IMR-90 (cell line): Measurements from ENCODE around the gene MAP7D1. TPM values are rescaled to one million over a fixed set of nuclear protein-coding genes. Genes with fewer than 3 reads are reported as not detected.

ENCODE experiments used
- ATAC-seq: fragments of 200-7000 bp; cut with Tn5 transposase; 2 replicates; pipeline ENCODE4 v1.9.1; 2020; ENCODE audit warnings: low read depth, mild to moderate bottlenecking, moderate library complexity
- BruUV-seq: library from RNA; stranded (reverse); fragments of 400-500 nt; replicated peaks from 2 replicates; lab custom pipeline; 2021; lab: Mats Ljungman, UMichigan
- CTCF ChIA-PET: fragments of 300-600 bp; formaldehyde crosslinking; extraction: SDS; loops from one replicate; lab custom pipeline; 2021; ENCODE audit warnings: antibody characterized with exemption; lab: Yijun Ruan, JAX
- POLR2A ChIA-PET: fragments of 300-600 bp; sonication (Branson Sonifier 250); formaldehyde crosslinking; loops from one replicate; lab custom pipeline; 2022; ENCODE audit warnings: antibody characterized with exemption; ENCODE audit not compliant: unreplicated experiment; lab: Charles Lee
- DNase-seq: peaks from one replicate; pipeline ENCODE4 v3.0.0; 2013
- H2AFZ ChIP-seq: replicated peaks from 2 replicates; pipeline ENCODE3; 2013; ENCODE audit warnings: low read length, mild to moderate bottlenecking; ENCODE audit not compliant: poor library complexity
- H2AK5ac ChIP-seq: 2 replicates; pipeline ENCODE4 v1.6.1; 2013; ENCODE audit warnings: low read depth, low read length, inconsistent platforms
- H2AK9ac ChIP-seq: replicated peaks from 2 replicates; pipeline ENCODE3; 2013; ENCODE audit warnings: mild to moderate bottlenecking, low read depth, low read length, moderate library complexity; ENCODE audit not compliant: poor library complexity
- H2BK120ac ChIP-seq: 2 replicates; pipeline ENCODE4 v1.6.1; 2013; ENCODE audit warnings: low read depth, low read length, inconsistent platforms
- H2BK15ac ChIP-seq: 3 replicates; pipeline ENCODE4 v1.6.1; 2013; ENCODE audit warnings: low read depth, low read length, inconsistent platforms
- H2BK20ac ChIP-seq: 2 replicates; pipeline ENCODE4 v1.6.1; 2013; ENCODE audit warnings: low read depth, mild to moderate bottlenecking, inconsistent platforms, low read length, moderate library complexity
- H2BK5ac ChIP-seq: 2 replicates; pipeline ENCODE4 v1.6.1; 2013; ENCODE audit warnings: mild to moderate bottlenecking, low read depth, low read length, inconsistent platforms; ENCODE audit not compliant: poor library complexity, severe bottlenecking
- H3K14ac ChIP-seq: replicated peaks from 2 replicates; pipeline ENCODE4 v1.6.1; 2013; ENCODE audit warnings: low read depth, low read length, inconsistent platforms
- H3K18ac ChIP-seq: 2 replicates; pipeline ENCODE4 v1.6.1; 2013; ENCODE audit warnings: low read depth, low read length, control low read depth
- H3K23ac ChIP-seq: 2 replicates; pipeline ENCODE4 v1.6.1; 2013; ENCODE audit warnings: low read depth, low read length, inconsistent platforms
- H3K27ac ChIP-seq: 2 replicates; pipeline ENCODE4 v1.5.1; 2013; ENCODE audit warnings: mild to moderate bottlenecking, control low read depth, low read length; ENCODE audit not compliant: insufficient read depth
- H3K27me3 ChIP-seq: 2 replicates; pipeline ENCODE4 v1.6.1; 2013; ENCODE audit warnings: low read length; ENCODE audit not compliant: control insufficient read depth, insufficient read depth
- H3K36me3 ChIP-seq: 2 replicates; pipeline ENCODE4 v1.6.1; 2013; ENCODE audit warnings: low read length, mixed read lengths; ENCODE audit not compliant: control insufficient read depth, insufficient read depth
- H3K4ac ChIP-seq: 2 replicates; pipeline ENCODE4 v1.6.1; 2013; ENCODE audit warnings: low read depth, low read length, inconsistent platforms
- H3K4me1 ChIP-seq: 2 replicates; pipeline ENCODE4 v1.6.1; 2013; ENCODE audit warnings: low read length, mixed read lengths; ENCODE audit not compliant: control insufficient read depth, insufficient read depth
- H3K4me2 ChIP-seq: 2 replicates; pipeline ENCODE4 v1.6.1; 2013; ENCODE audit warnings: low read depth, mild to moderate bottlenecking, control low read depth, low read length, moderate library complexity
- H3K4me3 ChIP-seq: 2 replicates; pipeline ENCODE4 v1.5.1; 2013; ENCODE audit warnings: low read depth, mild to moderate bottlenecking, control low read depth, low read length, moderate library complexity; ENCODE audit not compliant: insufficient read depth
- H3K56ac ChIP-seq: 2 replicates; pipeline ENCODE4 v1.6.1; 2013; ENCODE audit warnings: low read length, inconsistent platforms; ENCODE audit not compliant: insufficient read depth; ENCODE audit errors: extremely low read depth
- H3K79me1 ChIP-seq, 2 experiments: 2 replicates each; pipeline ENCODE4 v1.6.1; 2013; ENCODE audit warnings: low read length in 2 of 2, inconsistent platforms in 1 of 2, low read depth in 1 of 2
- H3K9ac ChIP-seq: 2 replicates; pipeline ENCODE4 v1.6.1; 2013; ENCODE audit warnings: low read depth, low read length, control low read depth
- H3K9me1 ChIP-seq: 2 replicates; pipeline ENCODE4 v1.6.1; 2013; ENCODE audit warnings: low read length, inconsistent platforms; ENCODE audit not compliant: insufficient read depth
- H3K9me3 ChIP-seq: 2 replicates; pipeline ENCODE4 v1.6.1; 2013; ENCODE audit warnings: low read length; ENCODE audit not compliant: control insufficient read depth, insufficient read depth
- H4K20me1 ChIP-seq: 2 replicates; pipeline ENCODE4 v1.6.1; 2013; ENCODE audit warnings: low read length, inconsistent platforms; ENCODE audit not compliant: insufficient read depth
- H4K5ac ChIP-seq: 2 replicates; pipeline ENCODE4 v1.6.1; 2013; ENCODE audit warnings: mild to moderate bottlenecking, low read depth, low read length, control low read depth
- H4K8ac ChIP-seq, 2 experiments: 2 replicates each; pipeline ENCODE4 v1.6.1; 2013; ENCODE audit warnings: low read depth in 2 of 2, low read length in 2 of 2, control low read depth in 1 of 2, inconsistent platforms in 1 of 2
- H4K91ac ChIP-seq: 2 replicates; pipeline ENCODE4 v1.6.1; 2013; ENCODE audit warnings: low read depth, low read length, inconsistent platforms; ENCODE audit not compliant: insufficient read depth
- CEBPB ChIP-seq: IDR thresholded peaks from 2 replicates; pipeline ENCODE4 v1.6.1; 2012; ENCODE audit warnings: low read depth, low read length, improper control_type of control experiment
- MAFK ChIP-seq: IDR thresholded peaks from 2 replicates; pipeline ENCODE4 v1.6.1; 2012; ENCODE audit warnings: low read depth, low read length, improper control_type of control experiment
- WGBS, 2 experiments: methylation state at CpG; one replicate each; pipeline versions ENCODE4 v1.1.5 to v1.1.7; 2013; ENCODE audit warnings: missing lambda C conversion rate in 2 of 2; ENCODE audit not compliant: insufficient read length in 1 of 2; ENCODE audit errors: extremely low coverage in 2 of 2; 5-methylcytosine and 5-hydroxymethylcytosine counted together
- dilution Hi-C: fragments of 300-500 bp; cut with HindIII; formaldehyde crosslinking; loops from one replicate; pipeline ENCODE4 v1.14.3; 2018; ENCODE audit warnings: low sequenced_read_pairs; ENCODE audit not compliant: unreplicated experiment
- in situ Hi-C: fragments of 300-500 bp; cut with MboI; formaldehyde crosslinking; loops from 3 replicates; pipeline ENCODE4 v1.14.3; 2019; ENCODE audit warnings: low sequenced_read_pairs, inconsistent platforms, mixed read lengths
- intact Hi-C: fragments of 100-400 bp; cut with micrococcal nuclease; formaldehyde crosslinking; loops from 2 replicates; pipeline ENCODE4 v1.10.0; 2022
- polyA plus RNA-seq, 3 experiments: library from polyadenylated mRNA; depleted of rRNA; stranded (reverse); fragments of >200 nt; gene quantifications; 2 replicates each; pipeline ENCODE4 v1.2.3, GENCODE V29; 2012; ENCODE audit warnings: low replicate concordance in 1 of 3
- total RNA-seq: library from RNA; depleted of rRNA; stranded (reverse); fragments of >200 nt; gene quantifications from 2 replicates; pipeline ENCODE4 v1.2.3, GENCODE V29; 2012

MAP7D1 gene
- total and polyA plus RNA-seq, 2 of the 4 experiments (the other 2 are of a cell fraction), result 32.3 to 81.9 TPM

GRCh38 chr1:36168514-36168913, 12.6 kb downstream of the MAP7D1 start:
- ChIA-PET CTCF (no interaction called here), POLR2A (no interaction called here)
- H3K4me2 ChIP-seq, result no peak overlapping the region
- no peak overlapping the region for H3K4ac ChIP-seq
- no TSS peak for BruUV-seq
- ATAC-seq, result no peak
- H3K79me1 ChIP-seq, result peaks cover 21 to 67% of the 10 kb centered on the region in 2 experiments; a peak in 3 of 4 replicates
- H2BK20ac ChIP-seq, result no peak overlapping the region
- H2AK5ac ChIP-seq, result no peak overlapping the region
- no peak overlapping the region for H4K91ac ChIP-seq
- H3K56ac ChIP-seq, result no peak overlapping the region
- H2BK5ac ChIP-seq, result no peak overlapping the region
- H2BK15ac ChIP-seq, result no peak overlapping the region
- peaks cover 7% of the 10 kb centered on the region for H3K4me1 ChIP-seq
- no peak overlapping the region for H3K23ac ChIP-seq
- H3K9ac ChIP-seq, result no peak overlapping the region
- no peaks in the 10 kb centered on the region for H3K27me3 ChIP-seq
- no peak overlapping the region for H3K27ac ChIP-seq
- peaks cover 93% of the 10 kb centered on the region for H4K20me1 ChIP-seq
- intact Hi-C loops (no loop called here), dilution Hi-C loops (no loop called here), in situ Hi-C loops (no loop called here)
- peak; percentile 97 for TF ChIP-seq CEBPB
- TF ChIP-seq MAFK, result no peak
- no CpG with 5 or more reads among the region's 3 CpGs for WGBS, 2 experiments
- no peak overlapping the region for H3K18ac ChIP-seq
- no peak overlapping the region for H4K8ac ChIP-seq
- no peak overlapping the region for H3K14ac ChIP-seq
- no peak overlapping the region for H2AFZ ChIP-seq
- H3K36me3 ChIP-seq, result peaks cover 40% of the 10 kb centered on the region
- no peak overlapping the region for H2AK9ac ChIP-seq
- H3K4me3 ChIP-seq, result no peak overlapping the region
- no peak overlapping the region for H2BK120ac ChIP-seq
- DNase-seq, result no peak
- no peak overlapping the region for H4K5ac ChIP-seq
- peaks cover 18% of the 10 kb centered on the region for H3K9me1 ChIP-seq
- H3K9me3 ChIP-seq, result no peaks in the 10 kb centered on the region
